Lower lobe of right lung (tissue), 2 donors: Measurements from ENCODE around the gene SSBP2. TPM values are rescaled to one million over a fixed set of nuclear protein-coding genes. Genes with fewer than 3 reads are reported as not detected.

Experiments used
- ATAC-seq, 2 donors: fragments of 200-7000 bp; cut with Tn5 transposase; one replicate each; pipeline ENCODE4 v1.9.1; 2020 to 2022; ENCODE audit warnings: mild to moderate bottlenecking in 2 of 2, moderate library complexity in 2 of 2
- DNase-seq: peaks from one replicate; pipeline ENCODE4 v3.0.0-alpha.2; 2020
- H3K27ac ChIP-seq: fragments of 200-600 bp; one replicate; pipeline ENCODE4 v1.8.0; 2022
- H3K27me3 ChIP-seq: fragments of 200-600 bp; one replicate; pipeline ENCODE4 v1.8.0; 2022; ENCODE audit warnings: low read depth
- H3K36me3 ChIP-seq: fragments of 200-600 bp; one replicate; pipeline ENCODE4 v1.8.0; 2022; ENCODE audit warnings: mild to moderate bottlenecking
- H3K4me1 ChIP-seq: fragments of 200-600 bp; one replicate; pipeline ENCODE4 v1.8.0; 2022
- H3K4me3 ChIP-seq: fragments of 200-600 bp; one replicate; pipeline ENCODE4 v1.8.0; 2022; ENCODE audit warnings: mild to moderate bottlenecking
- H3K9me3 ChIP-seq: fragments of 200-600 bp; one replicate; pipeline ENCODE4 v1.8.0; 2022
- CTCF ChIP-seq: fragments of 200-600 bp; IDR thresholded peaks from one replicate; pipeline ENCODE4 v1.8.0; 2022; ENCODE audit warnings: antibody characterized with exemption, mild to moderate bottlenecking
- intact Hi-C: fragments of 100-400 bp; cut with DNase I; formaldehyde crosslinking; loops from one replicate; pipeline ENCODE4 v1.11.0; 2022
- total RNA-seq: library from RNA; stranded (reverse); fragmentation: NEBNext Ultra II Directional; extraction: Animal tissue kit (Norgen Biotek cat#: 25700); gene quantifications from one replicate; pipeline ENCODE4 v1.2.1, GENCODE V29; 2021
- donor health status: DM: no; HTN: yes; CAD: no; lungs with severe emphysema.

SSBP2 gene
- total RNA-seq, 1 donor from 2014 or later = 41.1 TPM

- DNase-seq = no peak
- Histone ChIP-seq H3K4me1 (peaks cover 15% of the 10 kb centered on the region), H3K27ac (no peak overlapping the region), H3K9me3 (no peaks in the 10 kb centered on the region), H3K36me3 (no peaks in the 10 kb centered on the region), H3K27me3 (peaks cover 34% of the 10 kb centered on the region), H3K4me3 (no peak overlapping the region)
- intact Hi-C loops = no loop called here
- no peak for ATAC-seq
- TF ChIP-seq CTCF = no peak
Measured at GRCh38 chr5:81397176-81397575, 353.7 kb downstream of the SSBP2 start.

- Histone ChIP-seq H3K27me3 (peaks cover 47% of the 10 kb centered on the region), H3K4me1 (peaks cover 15% of the 10 kb centered on the region), H3K27ac (no peak overlapping the region), H3K36me3 (no peaks in the 10 kb centered on the region), H3K9me3 (no peaks in the 10 kb centered on the region), H3K4me3 (no peak overlapping the region)
- ATAC-seq = no peak
- DNase-seq = no peak
- TF ChIP-seq CTCF = no peak
- intact Hi-C loops = no loop called here
Measured at GRCh38 chr5:81395262-81395661, 355.6 kb downstream of the SSBP2 start.

GRCh38 chr5:81393783-81394718, 356.8 kb downstream of the SSBP2 start, which contains the start of gene ACOT12:
TSS of gene ACOT12 (minus strand) at chr5:81394134. CDS start at chr5:81394114, 20 bp downstream.
- peaks cover 57% of the 10 kb centered on the region for H3K27me3 ChIP-seq
- peak; percentile 41 for DNase-seq
- no peak within 1 kb of the TSS for H3K27ac ChIP-seq
- TF ChIP-seq CTCF = no peak
- H3K9me3 ChIP-seq = no peaks in the 10 kb centered on the region
- peaks cover 15% of the 10 kb centered on the region for H3K4me1 ChIP-seq
- ATAC-seq = peak; percentile 47 to 51
- intact Hi-C loops = no loop called here
- peak within 1 kb of the TSS; percentile 46 for H3K4me3 ChIP-seq
- H3K36me3 ChIP-seq = no peaks in the 10 kb centered on the region

- Histone ChIP-seq H3K9me3 (no peaks in the 10 kb centered on the region), H3K36me3 (no peaks in the 10 kb centered on the region), H3K4me3 (peak overlapping the region; percentile 46), H3K27ac (no peak overlapping the region), H3K27me3 (peaks cover 57% of the 10 kb centered on the region), H3K4me1 (peaks cover 15% of the 10 kb centered on the region)
- DNase-seq (no peak), ATAC-seq (no peak)
- intact Hi-C loops = no loop called here
- TF ChIP-seq CTCF = no peak
Measured at GRCh38 chr5:81393430-81393782, 357.5 kb downstream of the SSBP2 start.

- H3K36me3 ChIP-seq = no peaks in the 10 kb centered on the region
- TF ChIP-seq CTCF = no peak
- DNase-seq = no peak
- intact Hi-C loops = no loop called here
- peaks cover 40% of the 10 kb centered on the region for H3K27me3 ChIP-seq
- H3K4me1 ChIP-seq = peaks cover 9% of the 10 kb centered on the region
- no peak for ATAC-seq
- no peaks in the 10 kb centered on the region for H3K9me3 ChIP-seq
- no peak overlapping the region for H3K4me3 ChIP-seq
- H3K27ac ChIP-seq = no peak overlapping the region
Measured at GRCh38 chr5:81389025-81389424, 361.9 kb downstream of the SSBP2 start.
